Heart left ventricle (tissue), 13 donors: ENCODE measurements around the gene DCAF8.

ENCODE experiments used
- CTCF ChIP-seq, 12 donors: fragments of 200-600 bp; sonication (generic) in 4 of 12; IDR thresholded peaks; one replicate each; pipeline versions ENCODE4 v1.5.0 to v1.8.0; 2018 to 2022; ENCODE audit warnings: antibody characterized with exemption in 12 of 12, mild to moderate bottlenecking in 5 of 12
- POLR2A ChIP-seq, 2 donors: fragments of 450-650 bp; IDR thresholded peaks; one replicate each; pipeline ENCODE4 v1.6.1; 2017; ENCODE audit warnings: antibody characterized with exemption in 2 of 2, mild to moderate bottlenecking in 2 of 2, moderate library complexity in 2 of 2
- donor health status: ischemic (EF 13 %, LVEDD 7.1; RV severe dilation, severe dysfunction).
- donor health status: DM: no; HTN: yes; CAD: no.
- donor health status: DM: no; HTN: no; CAD: no.
- donor health status: ischemic (EF 25% LVEDD 6.9; RV normal size, moderate dysfunction).
- donor health status: ischemic (EF 25% LVEDD 5.7; RV mildly dilated, moderate dysfunction).
- donor health status: ischemic (EF 35%, LVEDD 5.7; RV mildly dilated, moderate dysfunction).
- donor health status: nonischemic (EF 11% LVEDD 7.7; RV severe dilation, severe dysfunction).
- donor health status: DM: yes; HTN: yes; CAD: no.
- donor health status: PGD.
- donor health status: ischemic (EF 29% LVEDD 5.4; RV normal size, mild dysfunction).
- donor health status: nonischemic (EF 23%, LVEDD 6.1; RV moderate dilation, normal function).

- TF ChIP-seq CTCF (IDR thresholded peaks at IDR 0.05), result no peak
- TF ChIP-seq POLR2A (IDR thresholded peaks at IDR 0.05), result no peak
Observed at GRCh38 chr1:160186729-160187128, 75.6 kb downstream of the DCAF8 start.
